ENCODE data around the gene CFD. TPM values are rescaled to one million over a fixed set of nuclear protein-coding genes. Genes with fewer than 3 reads are reported as not detected.

CFD gene
- total RNA-seq, 6 donors from 2014 or later = 101 to 393 (median 259) TPM

- peak in 1 of 2 donors; percentile 53 for DNase-seq
Observed at GRCh38 chr19:882871-883497, 23.5 kb downstream of the CFD start.

GRCh38 chr19:883661-884211, 24.3 kb downstream of the CFD start:
- Histone ChIP-seq H3K27ac (peak overlapping the region in 1 of 4 donors; percentile 50), H3K36me3 (peaks cover 15 to 98% (median 76%) of the 10 kb centered on the region in 4 donors), H3K4me1 (no peaks in the 10 kb centered on the region), H3K9me3 (no peaks in the 10 kb centered on the region), H3K4me3 (no peak overlapping the region), H3K27me3 (no peaks in the 10 kb centered on the region)
- WGBS, 2 donors = 88 to 89% methylated on average over 18 to 22 of the region's 22 CpGs
- peak; percentile 24 to 90 for ATAC-seq (ENCODE audit: low FRiP score in 2 of 2)
- no peak for TF ChIP-seq EP300 (IDR thresholded peaks at IDR 0.05)
- TF ChIP-seq CTCF (IDR thresholded peaks at IDR 0.05) = peak in 3 of 6 experiments; percentile 35 to 48 (median 45)
- no peak for TF ChIP-seq POLR2A (IDR thresholded peaks at IDR 0.05)
- peak in 1 of 2 donors; percentile 10 for TF ChIP-seq POLR2AphosphoS5 (IDR thresholded peaks at IDR 0.05)
- DNase-seq = peak; percentile 71 to 83

More at GRCh38 chr19:882871-883497, 23.5 kb downstream of the CFD start:
- WGBS, 2 donors = 84 to 95% methylated on average over 21 to 28 of the region's 30 CpGs
- TF ChIP-seq EP300 (IDR thresholded peaks at IDR 0.05) (no peak), CTCF (IDR thresholded peaks at IDR 0.05) (no peak), POLR2AphosphoS5 (IDR thresholded peaks at IDR 0.05) (no peak), POLR2A (IDR thresholded peaks at IDR 0.05) (no peak)
- H3K27ac ChIP-seq = peak overlapping the region in 1 of 4 donors; percentile 50
- no peak for ATAC-seq (ENCODE audit: low FRiP score in 2 of 2)
- no peak overlapping the region for H3K4me3 ChIP-seq
- H3K36me3 ChIP-seq = peaks cover 15 to 96% (median 73%) of the 10 kb centered on the region in 4 donors
- H3K27me3 ChIP-seq = no peaks in the 10 kb centered on the region
- H3K9me3 ChIP-seq = no peaks in the 10 kb centered on the region
- H3K4me1 ChIP-seq = no peaks in the 10 kb centered on the region

GRCh38 chr19:884420-885211, 25.2 kb downstream of the CFD start:
- peak in 1 of 2 donors; percentile 82 for DNase-seq
- H3K36me3 ChIP-seq = peaks cover 15 to 96% (median 78%) of the 10 kb centered on the region in 4 donors
- no peaks in the 10 kb centered on the region for H3K27me3 ChIP-seq
- TF ChIP-seq POLR2A (IDR thresholded peaks at IDR 0.05) (no peak), POLR2AphosphoS5 (IDR thresholded peaks at IDR 0.05) (no peak)
- no peaks in the 10 kb centered on the region for H3K9me3 ChIP-seq
- no peak overlapping the region for H3K4me3 ChIP-seq
- 94 to 97% methylated on average over 17 to 41 of the region's 51 CpGs for WGBS, 2 donors
- peak overlapping the region in 1 of 4 donors; percentile 10 for H3K27ac ChIP-seq
- ATAC-seq (ENCODE audit: low FRiP score in 2 of 2) = no peak
- H3K4me1 ChIP-seq = no peaks in the 10 kb centered on the region

- H3K36me3 ChIP-seq = peaks cover 15 to 95% (median 76%) of the 10 kb centered on the region in 4 donors
- WGBS, 2 donors = 97% methylated on average over 60 to 64 of the region's 64 CpGs
- peak in 1 of 2 donors; percentile 74 for DNase-seq
Observed at GRCh38 chr19:885536-886224, 26.2 kb downstream of the CFD start.

GRCh38 chr19:887072-887471, 27.6 kb downstream of the CFD start:
- Histone ChIP-seq H3K4me1 (peaks cover 6 to 11% (median 9%) of the 10 kb centered on the region in 4 donors), H3K27ac (no peak overlapping the region), H3K9me3 (no peaks in the 10 kb centered on the region), H3K36me3 (peaks cover 10 to 84% (median 63%) of the 10 kb centered on the region in 4 donors), H3K27me3 (no peaks in the 10 kb centered on the region), H3K4me3 (no peak overlapping the region)
- ATAC-seq (ENCODE audit: low FRiP score in 2 of 2) = no peak
- WGBS, 2 donors = 84 to 92% methylated on average over 16 of the region's 16 CpGs
- TF ChIP-seq POLR2A (IDR thresholded peaks at IDR 0.05) = no peak
- DNase-seq = no peak

More at GRCh38 chr19:885536-886224, 26.2 kb downstream of the CFD start:
- H3K4me3 ChIP-seq = no peak overlapping the region
- H3K9me3 ChIP-seq = no peaks in the 10 kb centered on the region
- no peaks in the 10 kb centered on the region for H3K4me1 ChIP-seq
- H3K27me3 ChIP-seq = no peaks in the 10 kb centered on the region
- TF ChIP-seq POLR2A (IDR thresholded peaks at IDR 0.05) (no peak), EP300 (IDR thresholded peaks at IDR 0.05) (no peak), POLR2AphosphoS5 (IDR thresholded peaks at IDR 0.05) (no peak)
- no peak for ATAC-seq (ENCODE audit: low FRiP score in 2 of 2)
- H3K27ac ChIP-seq = no peak overlapping the region
